Measurements from ENCODE around the gene TASP1.

TASP1 gene

GRCh38 chr20:13430346-13431002 lies 208.3 kb downstream of the TASP1 start:
- no peak for DNase-seq

DNA sequence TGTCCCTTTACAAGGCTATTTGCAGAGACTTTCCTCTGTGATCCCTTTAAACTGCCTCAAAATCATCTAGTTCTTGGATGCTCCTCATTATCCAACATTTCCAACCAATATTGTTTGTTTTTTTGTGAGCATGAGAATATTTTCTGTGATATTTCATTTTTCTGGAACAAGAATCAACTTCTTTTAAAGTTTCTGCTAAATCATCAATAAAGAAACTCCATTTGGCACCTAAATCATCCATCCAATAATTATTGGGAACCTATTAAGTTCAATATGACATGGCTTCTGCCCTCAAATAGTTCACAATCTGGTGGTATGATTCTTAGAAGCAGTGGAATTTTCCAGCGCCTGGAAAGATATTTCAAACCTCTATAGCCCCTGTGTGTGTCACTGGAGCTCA lies 210.0 kb downstream of the TASP1 start:
- DNase-seq, result no peak

DNA sequence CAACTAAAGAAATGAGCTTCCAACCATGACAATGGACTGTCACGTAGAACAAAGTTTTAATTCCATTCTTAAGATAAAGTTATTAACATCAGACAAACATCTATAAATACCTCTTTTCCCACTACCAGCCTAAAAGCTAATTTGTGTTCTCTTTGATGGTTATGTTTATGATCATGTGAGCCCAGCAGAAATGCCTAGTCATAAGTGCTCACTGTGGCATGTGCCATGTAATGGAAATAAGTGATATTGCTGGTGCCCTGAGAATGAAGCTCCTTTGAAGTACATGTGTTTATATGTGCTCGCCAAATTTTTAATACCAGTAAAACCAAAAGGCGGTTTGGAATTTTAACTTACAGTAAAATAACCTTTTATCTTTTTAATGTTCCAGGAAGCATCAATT lies 211.9 kb downstream of the TASP1 start:
- DNase-seq, result peak; percentile 15

DNA sequence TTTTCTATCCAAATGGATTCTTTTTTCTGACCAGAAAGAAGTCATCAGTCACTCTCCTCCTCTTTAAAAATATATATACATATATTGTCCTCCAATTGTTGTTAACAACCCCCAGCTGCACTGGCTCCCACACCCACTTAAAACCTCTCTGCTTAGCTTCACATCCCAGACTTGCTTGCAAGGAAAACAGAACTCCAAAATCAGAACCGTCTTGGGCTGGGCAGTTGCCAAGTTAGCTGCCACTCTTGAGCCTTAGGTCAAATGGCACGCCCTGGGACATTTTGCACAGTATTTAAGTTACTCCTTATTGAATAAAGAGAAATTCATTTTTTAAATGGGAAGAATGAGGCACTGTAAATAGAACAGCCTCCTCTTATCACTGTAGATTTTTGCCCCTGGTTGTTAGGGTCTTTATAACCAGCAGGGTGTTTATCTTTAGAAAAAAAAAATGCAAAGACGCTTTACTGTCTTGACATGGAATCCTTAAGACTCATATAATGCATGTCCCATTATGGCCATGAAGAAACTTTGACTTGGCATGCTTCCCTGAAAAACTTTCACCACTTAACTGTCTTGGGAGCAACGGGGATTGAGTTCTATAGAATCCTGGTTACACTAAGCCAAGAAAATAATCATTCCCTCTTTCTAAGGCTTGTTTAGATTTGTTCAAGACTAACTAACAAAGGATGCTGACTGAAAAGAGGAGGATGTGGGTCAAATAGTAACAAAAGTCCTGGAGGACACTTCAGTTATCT lies 213.2 kb downstream of the TASP1 start:
- DNase-seq, result no peak

DNA sequence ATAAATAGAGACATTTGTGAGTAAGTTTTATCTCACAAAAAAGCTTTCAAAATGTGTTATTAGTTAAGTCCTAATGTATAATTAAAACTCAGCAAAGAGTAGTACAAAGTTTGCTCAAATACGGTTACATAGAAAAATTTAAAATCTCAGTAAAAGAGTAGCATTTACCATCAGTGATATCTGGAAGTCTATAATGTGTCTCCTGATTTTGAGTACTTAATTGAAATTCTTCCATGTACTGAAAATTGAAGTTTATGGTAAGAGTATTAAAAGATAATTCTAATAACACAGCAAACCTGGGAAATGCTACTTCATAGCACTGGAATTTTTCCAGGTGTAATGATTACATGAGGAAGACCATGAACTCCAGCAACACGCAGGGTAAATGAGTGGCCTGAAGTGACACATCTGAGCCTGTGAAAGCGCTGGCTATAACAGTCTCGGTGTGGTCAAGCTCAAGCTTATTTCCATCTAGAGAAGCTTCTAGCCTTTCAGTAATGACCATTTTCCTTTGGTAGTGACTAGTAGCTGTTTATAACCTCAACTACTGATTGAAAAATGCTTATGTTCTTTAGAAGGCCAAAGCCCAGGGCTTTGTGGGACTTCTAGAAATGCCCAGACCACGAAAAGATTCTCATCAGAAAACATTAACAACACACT lies 214.4 kb downstream of the TASP1 start:
- no peak for DNase-seq

DNA sequence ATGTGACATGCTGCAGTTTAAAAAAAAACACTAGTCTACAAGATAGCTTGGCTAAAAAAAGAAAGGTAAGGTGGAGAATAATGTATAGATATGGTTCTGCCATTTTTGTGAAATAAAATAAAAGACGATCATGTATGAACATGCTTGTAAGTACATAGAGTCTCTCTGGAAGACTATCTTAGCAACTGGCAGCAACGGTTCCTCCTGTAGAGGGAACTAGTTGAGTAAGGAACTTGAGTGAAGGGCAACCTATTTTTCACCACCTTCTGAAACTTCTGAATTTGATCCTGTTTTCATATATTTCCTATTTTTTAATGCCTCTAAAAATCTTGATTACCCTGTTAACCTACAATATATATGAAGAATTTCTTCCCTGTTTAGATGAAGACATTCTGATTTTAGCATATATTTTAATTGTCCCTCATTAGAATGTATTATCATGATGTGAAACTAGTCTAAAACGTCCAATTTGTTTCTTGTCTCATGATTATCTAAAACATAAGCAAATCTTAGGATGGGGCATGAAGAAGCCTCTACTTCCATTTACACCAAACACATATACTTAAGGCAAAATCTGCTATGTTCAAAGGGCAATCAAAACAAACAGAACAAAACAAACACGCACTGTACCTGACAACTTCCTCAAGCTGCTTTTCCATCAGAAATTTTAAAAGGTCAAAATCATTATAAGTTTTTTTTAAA lies 215.1 kb downstream of the TASP1 start:
- no peak for DNase-seq

GRCh38 chr20:13422637-13423036 lies 216.1 kb downstream of the TASP1 start:
- DNase-seq, result no peak

- no peak for DNase-seq
These were observed 218.1 kb downstream of the TASP1 start for GRCh38 chr20:13420625-13421024.

DNA sequence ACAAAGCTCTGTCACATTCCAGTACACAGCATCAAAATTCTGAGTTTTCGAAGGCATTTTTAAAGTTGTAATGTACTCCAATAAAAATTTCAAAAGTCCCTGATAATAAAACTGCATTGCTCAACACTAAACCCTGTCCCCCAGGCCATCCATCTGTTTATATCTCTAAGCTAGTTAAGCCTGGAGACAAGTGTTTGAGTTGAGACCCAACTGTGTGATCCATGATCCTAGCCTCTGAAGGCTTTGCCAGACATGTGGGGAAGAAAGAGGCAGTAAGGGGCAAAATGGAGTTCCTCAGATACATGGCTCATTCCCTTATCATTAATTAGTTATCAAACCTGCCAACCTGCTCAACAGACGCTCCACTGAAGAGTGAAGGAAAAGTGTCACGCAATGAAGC lies 219.3 kb downstream of the TASP1 start:
- no peak for DNase-seq

GRCh38 chr20:13418263-13419229 lies 220.2 kb downstream of the TASP1 start:
- no peak for DNase-seq

DNA sequence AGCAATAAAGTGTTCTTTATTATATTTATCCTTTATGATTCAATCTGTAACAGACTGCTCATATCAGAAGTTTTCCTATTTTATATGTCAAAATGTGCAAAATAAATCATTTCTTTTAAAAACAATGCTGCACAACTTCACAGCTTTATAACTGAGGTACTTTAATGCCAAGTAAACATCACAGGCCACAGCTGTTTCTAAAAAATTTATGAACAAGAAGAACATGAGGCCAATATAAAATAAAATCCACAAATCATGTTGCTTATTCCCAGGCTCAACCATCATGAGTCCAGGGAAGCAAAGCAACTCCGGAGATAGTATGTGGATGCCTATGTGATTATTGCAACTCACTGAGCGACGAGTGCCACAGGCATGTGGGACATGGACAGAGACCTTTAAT lies 222.2 kb downstream of the TASP1 start:
- DNase-seq, result no peak

DNA sequence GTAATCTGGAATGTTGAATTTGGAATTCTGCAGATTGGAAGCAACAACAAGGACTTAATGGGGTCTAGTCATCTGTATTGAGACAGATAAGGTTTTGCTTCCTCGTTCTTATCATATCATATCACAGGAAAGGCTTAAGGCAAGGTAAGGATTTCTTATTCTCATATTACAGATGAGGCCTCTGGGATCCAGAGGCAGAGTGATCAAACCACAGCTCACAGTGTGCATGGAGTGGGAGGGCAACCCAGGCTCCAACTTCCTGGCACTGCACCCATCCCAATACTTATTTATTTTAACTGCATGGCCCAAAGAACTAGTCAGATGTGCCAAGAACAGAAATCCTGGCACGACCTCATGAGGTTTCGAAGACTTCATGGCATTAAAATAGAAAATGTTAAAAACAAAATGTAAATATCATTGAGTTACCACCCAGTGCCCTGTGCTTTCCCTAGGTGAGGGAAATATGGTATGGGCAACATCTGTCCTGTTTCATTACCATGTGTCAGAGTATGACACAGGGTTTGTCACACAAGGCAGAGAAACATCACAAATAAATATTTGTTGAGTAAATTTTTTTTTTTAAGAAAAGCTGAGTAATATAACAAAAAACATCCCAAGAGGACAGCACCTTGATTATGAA lies 225.8 kb downstream of the TASP1 start:
- DNase-seq, result no peak

DNA sequence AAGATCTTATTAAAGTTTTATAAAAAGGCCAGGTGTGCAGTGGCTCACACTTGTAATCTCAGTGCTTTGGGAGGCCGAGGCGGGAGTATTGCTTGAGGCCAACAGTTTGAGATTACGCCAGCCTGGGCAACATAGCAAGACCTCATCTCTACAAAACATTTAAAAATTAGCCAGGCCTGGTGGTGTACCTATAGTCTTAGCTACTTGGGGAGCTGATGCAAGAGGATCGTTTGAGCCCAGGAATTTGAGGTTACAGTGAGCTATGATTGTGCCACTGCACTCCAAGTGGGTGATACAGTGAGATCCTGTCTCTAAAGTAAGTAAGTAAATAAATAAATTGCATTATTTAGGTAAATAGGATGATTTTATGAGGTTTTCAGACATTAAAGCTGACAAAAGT lies 234.4 kb downstream of the TASP1 start:
- no peak for DNase-seq

GRCh38 chr20:13403453-13403852 lies 235.3 kb downstream of the TASP1 start:
- no peak for DNase-seq

DNA sequence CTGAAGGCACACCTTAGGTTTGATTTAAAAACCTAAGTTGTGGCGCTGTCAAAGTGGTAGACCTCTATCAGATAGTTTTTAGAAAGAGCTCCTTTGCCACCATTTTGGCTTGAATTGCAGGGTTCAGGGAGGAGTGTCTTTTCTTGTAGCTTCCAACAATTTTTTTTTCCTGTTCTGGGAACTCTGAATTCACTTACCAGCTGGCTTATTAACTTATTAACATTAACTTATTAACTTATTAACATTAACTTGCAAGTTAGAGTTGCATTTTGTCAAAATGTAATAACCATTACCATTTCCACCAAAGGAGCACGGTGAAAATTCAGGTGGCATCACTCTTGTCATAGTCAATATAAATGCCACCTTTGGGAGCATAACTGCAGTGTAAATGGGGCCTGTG lies 235.7 kb downstream of the TASP1 start:
- no peak for DNase-seq

DNA sequence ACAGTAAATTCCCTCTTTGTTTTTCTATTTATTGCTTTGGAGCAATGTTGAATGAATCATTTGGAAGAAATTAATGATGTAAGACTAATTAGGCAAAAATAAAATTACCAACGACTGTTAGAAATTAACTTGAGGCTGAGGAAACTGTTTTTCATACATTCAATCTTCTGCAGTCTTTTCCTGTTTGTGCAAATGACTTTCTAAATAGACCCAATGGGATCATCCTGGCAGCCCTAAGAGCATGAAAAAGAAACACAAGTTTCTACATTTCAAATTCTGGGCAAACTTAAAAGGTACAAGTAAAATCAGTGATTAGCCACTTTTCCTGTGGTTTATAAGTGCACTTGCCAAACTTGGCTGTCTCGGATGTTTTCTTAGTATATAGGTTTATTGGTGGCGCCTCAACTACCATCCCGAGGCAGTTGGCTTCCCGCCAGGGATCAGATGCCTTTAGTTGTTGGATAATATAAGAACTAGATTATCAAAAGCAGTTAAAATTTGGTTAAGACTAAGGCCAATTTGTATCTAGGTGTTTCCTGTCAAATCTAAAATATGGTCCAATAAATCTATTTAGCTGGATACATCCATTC lies 236.5 kb downstream of the TASP1 start:
- DNase-seq, result no peak

DNA sequence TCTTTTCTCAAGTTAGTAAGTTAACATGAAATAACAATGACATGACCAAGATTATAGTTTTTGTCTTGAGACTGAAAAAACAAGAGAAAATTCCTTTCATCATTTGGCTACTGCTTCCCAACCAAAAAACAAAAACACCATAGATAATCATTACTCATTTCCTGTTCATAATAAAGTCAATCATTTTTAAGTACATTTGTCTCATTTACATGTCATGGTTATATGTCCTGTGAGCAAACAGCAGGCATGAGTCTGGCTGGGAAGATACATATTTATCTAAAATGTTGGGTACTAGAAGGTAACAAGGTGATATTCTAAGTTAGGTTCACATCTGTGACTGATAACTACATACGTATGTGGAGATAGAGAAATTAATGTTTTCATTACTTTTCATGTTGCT lies 237.1 kb downstream of the TASP1 start:
- no peak for DNase-seq

- no peak for DNase-seq
These were observed 238.3 kb downstream of the TASP1 start for GRCh38 chr20:13400453-13400852.

DNA sequence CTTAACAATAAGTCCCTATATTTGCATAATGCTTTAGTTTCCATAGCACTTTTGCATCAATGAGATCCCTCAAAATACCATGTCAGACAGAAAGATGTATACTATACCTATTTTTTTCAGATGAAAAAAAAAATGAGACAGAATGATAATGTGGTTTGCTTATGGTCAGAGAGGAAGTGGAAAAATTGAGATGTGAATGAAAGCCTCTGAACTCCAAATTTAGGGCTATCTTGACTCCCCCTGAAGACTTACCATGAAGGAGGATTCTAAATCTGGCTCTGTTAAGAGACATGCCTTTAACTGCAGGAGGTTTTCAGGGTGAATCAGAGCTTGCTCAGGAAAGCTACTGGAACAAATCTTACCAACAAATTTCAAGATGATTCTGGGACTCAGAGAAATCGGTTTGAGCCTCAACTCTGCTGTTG lies 241.4 kb downstream of the TASP1 start:
- DNase-seq, result no peak

DNA sequence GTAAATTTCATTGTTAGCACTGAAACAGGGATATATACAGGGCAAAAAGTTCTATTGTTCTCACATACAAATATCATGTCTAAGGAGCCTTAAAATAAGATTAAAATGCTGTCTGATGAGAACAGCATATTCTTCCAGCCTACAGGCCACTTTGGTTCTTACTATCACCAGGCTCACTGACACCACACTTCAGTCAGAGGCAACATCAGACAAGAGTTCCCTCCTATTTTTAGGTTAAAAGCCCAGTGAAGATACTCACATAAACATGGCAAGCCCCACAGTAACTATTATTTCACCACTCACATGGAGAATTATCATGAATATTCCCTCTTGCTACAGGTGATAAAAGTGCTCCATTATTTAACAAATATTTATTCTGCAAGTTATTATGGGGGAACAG lies 241.9 kb downstream of the TASP1 start:
- DNase-seq, result no peak

- no peak for DNase-seq
These were observed 242.7 kb downstream of the TASP1 start for GRCh38 chr20:13396022-13396421.

Measured in hematopoietic multipotent progenitor cell treated with erythropoietin and hydrocortisone succinate and interleukin-3 and kit ligand, for 8 days (in vitro differentiated cells).